K562 (cell line): ENCODE data around the gene B2M. TPM values are rescaled to one million over a fixed set of nuclear protein-coding genes. Genes with fewer than 3 reads are reported as not detected.
A peak's percentile ranks its signal among the peaks of the same experiment; 100 is the strongest.

ENCODE experiments used
- CHAMP1 ChIP-seq: fragments of 450-650 bp; IDR thresholded peaks from 2 replicates; pipeline ENCODE4 v1.6.1; 2016; ENCODE audit warnings: mild to moderate bottlenecking
- FOSL1 ChIP-seq: fragments of 200-800 bp; sonication (Bioruptor generic); conservative IDR thresholded peaks from 2 replicates; pipeline ENCODE4 v1.6.1; 2016; ENCODE audit warnings: missing genetic modification characterization, missing compliant biosample characterization
- HDAC3 ChIP-seq: fragments of 450-650 bp; IDR thresholded peaks from 2 replicates; pipeline ENCODE4 v1.6.1; 2018; ENCODE audit warnings: borderline replicate concordance, mild to moderate bottlenecking, moderate library complexity; ENCODE audit not compliant: partially characterized antibody
- MAX ChIP-seq: sonication (generic); formaldehyde crosslinking; IDR thresholded peaks from 2 replicates; pipeline ENCODE4 v1.9.0; 2022; ENCODE audit warnings: mild to moderate bottlenecking, missing genetic modification reagents
- MYBL2 ChIP-seq, 2 experiments: fragments of 450-650 bp in 1 of 2; sonication (generic) in 1 of 2; formaldehyde crosslinking in 1 of 2; IDR thresholded peaks; 2 replicates each; pipeline versions ENCODE4 v1.6.1 to v1.8.1; 2017 to 2022; ENCODE audit warnings: borderline replicate concordance in 1 of 2, inconsistent platforms in 1 of 2, low read depth in 1 of 2, mild to moderate bottlenecking in 1 of 2, missing genetic modification reagents in 1 of 2, moderate library complexity in 1 of 2
- NCOA4 ChIP-seq: fragments of 450-650 bp; IDR thresholded peaks from 2 replicates; pipeline ENCODE4 v1.6.1; 2018; ENCODE audit warnings: mild to moderate bottlenecking; ENCODE audit not compliant: partially characterized antibody
- NFE2 ChIP-seq: IDR thresholded peaks from 2 replicates; pipeline ENCODE4 v1.6.1; 2014; ENCODE audit warnings: antibody characterized with exemption, low read depth
- PYGO2 ChIP-seq: fragments of 450-650 bp; IDR thresholded peaks from 2 replicates; pipeline ENCODE4 v1.6.1; 2016; ENCODE audit warnings: mild to moderate bottlenecking, missing genetic modification characterization, moderate library complexity, missing compliant biosample characterization
- RBM17 ChIP-seq: fragments of 200-400 bp; formaldehyde crosslinking; IDR thresholded peaks from 2 replicates; pipeline ENCODE4 v1.6.1; 2017; ENCODE audit warnings: low read depth, mild to moderate bottlenecking, low read length, borderline replicate concordance
- RBM22 ChIP-seq: fragments of 200-400 bp; formaldehyde crosslinking; IDR thresholded peaks from 2 replicates; pipeline ENCODE4 v1.6.1; 2018; ENCODE audit warnings: low read length, low read depth; ENCODE audit not compliant: poor library complexity, severe bottlenecking
- SMARCA4 ChIP-seq: fragments of 450-650 bp; IDR thresholded peaks from 2 replicates; pipeline ENCODE4 v1.6.1; 2016
- SPI1 ChIP-seq: IDR thresholded peaks from 2 replicates; pipeline ENCODE4 v1.6.1; 2011; ENCODE audit warnings: low read depth, low read length, control low read depth, borderline replicate concordance
- TAF9B ChIP-seq: fragments of 450-650 bp; IDR thresholded peaks from 2 replicates; pipeline ENCODE4 v1.6.1; 2018; ENCODE audit warnings: mild to moderate bottlenecking; ENCODE audit not compliant: partially characterized antibody
- TBP ChIP-seq: optimal IDR thresholded peaks from 2 replicates; pipeline ENCODE3; 2011; ENCODE audit warnings: low read depth, low read length, improper control_type of control experiment
- ZBED1 ChIP-seq: IDR thresholded peaks from 2 replicates; pipeline ENCODE4 v1.6.1; 2014
- ZFP36 ChIP-seq: fragments of 150-350 bp; IDR thresholded peaks from 2 replicates; pipeline ENCODE4 v1.6.1; 2018; ENCODE audit warnings: low read length, low read depth; ENCODE audit not compliant: partially characterized antibody
- ZNF12 ChIP-seq: sonication (generic); formaldehyde crosslinking; IDR thresholded peaks from 2 replicates; pipeline ENCODE4 v1.4.0; 2020; ENCODE audit warnings: mild to moderate bottlenecking, missing genetic modification reagents
- ZNF253 ChIP-seq: fragments of 250-450 bp; sonication (Bioruptor Pico); conservative IDR thresholded peaks from 2 replicates; pipeline ENCODE4 v1.6.1; 2021; ENCODE audit warnings: mild to moderate bottlenecking
- ZNF311 ChIP-seq: fragments of 250-450 bp; sonication (Bioruptor Pico); IDR thresholded peaks from 2 replicates; pipeline ENCODE4 v1.4.0; 2020; ENCODE audit warnings: mild to moderate bottlenecking, moderate library complexity
- ZNF398 ChIP-seq: fragments of 250-450 bp; sonication (Bioruptor Pico); IDR thresholded peaks from 2 replicates; pipeline ENCODE4 v1.8.0; 2021; ENCODE audit warnings: moderate library complexity, mild to moderate bottlenecking, inconsistent platforms
- ZNF431 ChIP-seq: sonication (generic); formaldehyde crosslinking; IDR thresholded peaks from 2 replicates; pipeline ENCODE4 v1.8.0; 2022; ENCODE audit warnings: mild to moderate bottlenecking, missing genetic modification reagents
- polyA plus RNA-seq, 8 experiments: library from polyadenylated mRNA; depleted of rRNA in 4 of 8; stranded (reverse) in 5 of 8; unstranded in 3 of 8; fragments of >200 nt; fragmentation: Nextera tagmentation in 2 of 8; fragmentation: Illumina TruSeq in 1 of 8; extraction: Ambion mirVana in 2 of 8; extraction: Trizol in 1 of 8; gene quantifications; 2 replicates each; pipeline versions ENCODE4 v1.2.1 to v1.2.3, GENCODE V29; 2011 to 2014; ENCODE audit warnings: inconsistent platforms in 1 of 8, missing spikeins in 1 of 8
- total RNA-seq, 7 experiments: library from RNA; depleted of rRNA in 6 of 7; stranded (reverse); fragments of >200 nt in 6 of 7; fragmentation: Illumina TruSeq in 2 of 7; extraction: Trizol in 2 of 7; gene quantifications; 2 replicates each; pipeline versions ENCODE4 v1.2.1 to v1.2.3, GENCODE V29; 2011 to 2021; ENCODE audit warnings: low replicate concordance in 1 of 7
- TF ChIP-seq, protein P1 (sequence below): fragments of 450-650 bp; conservative IDR thresholded peaks from 2 replicates; pipeline ENCODE4 v1.6.1; 2016; ENCODE audit warnings: missing genetic modification characterization, low read depth, mild to moderate bottlenecking, missing compliant biosample characterization, moderate library complexity

The B2M gene
- total and polyA plus RNA-seq, 9 of the 15 experiments (the other 6 are each of a cell fraction or from before 2014, with no cell fraction given): 460 to 3,138 (median 1,032) TPM

DNA sequence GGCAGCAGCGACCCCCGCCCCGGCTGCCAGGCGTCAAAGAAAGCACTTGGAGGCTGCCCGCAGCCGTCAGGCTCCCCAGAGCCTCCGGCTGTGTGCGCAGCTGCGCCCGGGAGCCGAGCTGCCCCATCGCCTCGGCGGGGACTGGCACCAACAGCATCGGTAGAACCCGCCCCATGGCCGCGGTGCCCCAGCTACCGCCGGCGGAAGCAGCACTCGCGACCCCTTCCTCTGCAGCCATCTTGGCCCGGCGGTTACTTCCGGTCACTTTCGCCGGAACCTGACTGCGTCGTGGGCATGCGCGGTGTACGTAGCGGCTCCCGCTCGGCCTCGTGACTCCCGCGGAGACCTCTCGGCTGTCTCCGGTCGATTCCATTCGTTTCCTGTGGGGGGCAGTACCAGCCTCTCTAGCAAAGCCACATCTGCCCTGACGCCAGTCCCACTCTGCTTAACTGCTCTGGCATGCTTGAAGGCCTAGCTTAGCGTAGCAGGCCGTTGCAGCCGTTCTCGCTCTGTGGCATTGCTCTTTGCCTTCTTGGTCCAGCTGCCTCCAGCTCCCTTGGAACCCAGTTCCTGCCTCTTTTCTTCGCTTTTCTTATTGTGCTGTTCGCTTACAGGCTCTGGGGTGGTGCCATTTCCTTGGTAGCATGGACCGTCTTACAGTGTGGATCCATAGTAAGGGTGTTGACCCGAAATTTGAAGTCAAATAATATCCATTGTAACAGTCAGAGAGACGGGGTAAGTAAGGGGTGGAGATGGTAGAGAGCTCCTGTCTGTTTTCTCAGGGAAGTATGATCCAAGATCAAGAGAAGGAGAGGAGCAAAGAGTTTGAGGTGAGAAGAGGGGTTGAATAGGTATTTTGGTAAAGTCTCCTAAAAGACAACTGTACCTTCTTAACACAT is 47.7 kb upstream of the B2M start, which contains the start of gene SPG11 (continued):
- TF ChIP-seq FOSL1: peak; percentile 44
- peak; percentile 90 for TF ChIP-seq TAF9B
- TF ChIP-seq ZNF431 (CRISPR knock-in tag): peak; percentile 85
- no peak for TF ChIP-seq ZNF398 (CRISPR knock-in tag)
- no peak for TF ChIP-seq ZNF12 (CRISPR knock-in tag)
- no peak for TF ChIP-seq ZNF311 (CRISPR knock-in tag)
- TF ChIP-seq PYGO2 (tag): peak; percentile 81
- TF ChIP-seq, protein P1, sequence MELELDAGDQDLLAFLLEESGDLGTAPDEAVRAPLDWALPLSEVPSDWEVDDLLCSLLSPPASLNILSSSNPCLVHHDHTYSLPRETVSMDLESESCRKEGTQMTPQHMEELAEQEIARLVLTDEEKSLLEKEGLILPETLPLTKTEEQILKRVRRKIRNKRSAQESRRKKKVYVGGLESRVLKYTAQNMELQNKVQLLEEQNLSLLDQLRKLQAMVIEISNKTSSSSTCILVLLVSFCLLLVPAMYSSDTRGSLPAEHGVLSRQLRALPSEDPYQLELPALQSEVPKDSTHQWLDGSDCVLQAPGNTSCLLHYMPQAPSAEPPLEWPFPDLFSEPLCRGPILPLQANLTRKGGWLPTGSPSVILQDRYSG (tag): peak; percentile 96
- TF ChIP-seq SMARCA4: peak; percentile 51
- no peak for TF ChIP-seq NFE2
- TF ChIP-seq SPI1: 0 out of 2 replicates have a peak, but pooled peaks have one; percentile 39
- no peak for TF ChIP-seq HDAC3
- TF ChIP-seq ZFP36: no peak
- TF ChIP-seq ZBED1: peak; percentile 52; the same call in 1 of the 2 replicates
- peak; percentile 91 for TF ChIP-seq TBP
- TF ChIP-seq ZNF253 (CRISPR knock-in tag): no peak; the same call in 1 of the 2 replicates
- TF ChIP-seq RBM22: peak; percentile 42
- no peak for TF ChIP-seq NCOA4
- peak; percentile 75; the same call in 1 of the 2 replicates for TF ChIP-seq MYBL2 (IDR thresholded peaks at IDR 0.05; ENCODE audit: low read depth)
- TF ChIP-seq MYBL2 (CRISPR knock-in tag; IDR thresholded peaks at IDR 0.05; ENCODE audit: borderline replicate concordance): no peak
- TF ChIP-seq MAX (CRISPR knock-in tag): peak; percentile 99
- 0 out of 2 replicates have a peak, but pooled peaks have one; percentile 34 for TF ChIP-seq CHAMP1
- no peak for TF ChIP-seq RBM17
